ENCODE data around the gene FUT7. TPM values are rescaled to one million over a fixed set of nuclear protein-coding genes. Genes with fewer than 3 reads are reported as not detected.
A peak's percentile ranks its signal among the peaks of the same experiment; 100 is the strongest.

Gene FUT7
- total RNA-seq, 1 experiment from 2014 or later: not detected

DNA sequence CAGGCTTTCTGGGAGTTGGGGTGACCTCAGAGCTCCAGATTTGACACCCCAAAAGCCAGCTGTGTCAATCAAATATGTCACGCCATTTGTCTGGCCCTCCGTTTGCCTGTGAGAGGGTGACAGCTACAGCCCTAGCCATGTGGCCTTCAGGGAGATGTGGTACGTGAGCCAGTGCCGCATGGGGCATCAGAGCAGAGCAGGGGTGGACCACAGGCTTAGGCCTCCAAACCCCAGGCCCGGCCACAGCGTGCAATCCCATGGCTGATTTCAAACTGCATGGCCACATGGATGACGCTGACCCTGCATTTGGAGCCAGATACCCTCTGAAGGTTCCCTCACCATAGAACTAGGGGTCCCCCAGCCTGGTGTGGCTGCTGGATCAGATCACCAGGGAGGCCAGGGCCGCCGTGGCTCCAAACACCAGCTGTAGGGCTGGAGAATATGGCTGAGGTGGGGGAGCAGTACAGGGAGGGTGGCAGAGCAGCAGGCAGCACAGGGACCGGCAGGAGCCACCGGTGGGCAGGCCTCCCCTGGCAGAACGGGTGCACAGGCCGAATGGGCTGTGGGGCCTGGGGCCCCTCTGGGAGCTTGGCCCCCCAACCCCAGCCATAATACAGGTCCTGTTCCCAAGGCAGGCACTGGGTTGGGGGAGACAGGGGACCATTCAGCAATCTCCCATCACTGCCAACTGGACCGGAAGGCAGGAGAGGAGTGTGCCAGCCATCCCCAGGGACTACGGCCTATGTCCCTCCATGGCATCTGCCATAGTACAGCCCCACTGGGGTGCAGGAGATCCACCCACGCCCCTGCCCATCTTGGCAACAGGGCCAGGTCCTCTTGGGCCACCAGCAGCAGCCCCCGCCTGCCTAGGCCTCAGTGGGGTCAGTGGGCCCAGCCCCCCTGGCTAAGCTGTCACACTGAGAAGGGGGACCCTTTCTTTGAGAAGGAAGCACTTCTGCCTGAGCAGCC lies 36.9 kb upstream of the FUT7 start:
- H3K56ac ChIP-seq (ENCODE audit: insufficient read length, low read depth, low read length): no peak overlapping the region
- peak overlapping the region; percentile 58 to 75 for H3K4me3 Mint-ChIP-seq

More for the DNA sequence above, 36.9 kb upstream of the FUT7 start:
- Histone ChIP-seq H2BK5ac (ENCODE audit: insufficient read length, low read length) (no peak overlapping the region), H3K27me3 (ENCODE audit: insufficient read depth, low read length) (no peaks in the 10 kb centered on the region), H3K79me1 (ENCODE audit: insufficient read depth, low read depth, low read length, poor library complexity, severe bottlenecking) (no peaks in the 10 kb centered on the region), H4K20me1 (ENCODE audit: control insufficient read depth, insufficient read depth, insufficient read length) (peaks cover 4% of the 10 kb centered on the region), H3K79me2 (ENCODE audit: insufficient read depth, low read length) (no peaks in the 10 kb centered on the region), H3K9ac (ENCODE audit: extremely low read depth, insufficient read length, low read length) (no peak overlapping the region), H3K9me3 (ENCODE audit: control insufficient read depth, low read depth, low read length) (no peaks in the 10 kb centered on the region), H4K8ac (replicated peaks; ENCODE audit: insufficient read length, low read depth, low read length) (no peak overlapping the region), H2BK20ac (ENCODE audit: low read depth, low read length, poor library complexity, severe bottlenecking) (no peak overlapping the region), H3K27ac (ENCODE audit: insufficient read length, low read depth, low read length) (no peak overlapping the region), H4K91ac (ENCODE audit: insufficient read length, low read depth, low read length) (no peak overlapping the region), H3K4ac (ENCODE audit: low read depth, low read length) (no peak overlapping the region), H4K5ac (ENCODE audit: insufficient read length, low read depth, low read length) (no peak overlapping the region), H3K4me2 (ENCODE audit: insufficient read depth, insufficient read length, low read length) (peak overlapping the region; percentile 35), H3K23me2 (ENCODE audit: insufficient read length, low read depth, low read length, poor library complexity, severe bottlenecking) (no peaks in the 10 kb centered on the region), H2BK120ac (ENCODE audit: low read depth, low read length, poor library complexity, severe bottlenecking) (no peak overlapping the region), H3T11ph (ENCODE audit: low read length) (no peak overlapping the region), H3K4me1 (ENCODE audit: insufficient read depth, low read length) (peaks cover 5% of the 10 kb centered on the region; the same call in 1 of the 2 replicates), H2BK12ac (ENCODE audit: insufficient read length, low read depth, low read length) (no peak overlapping the region), H3K23ac (ENCODE audit: insufficient read length, low read depth, low read length) (no peak overlapping the region), H2AK5ac (ENCODE audit: insufficient read length, low read length) (no peak overlapping the region), H3K18ac (ENCODE audit: insufficient read length, low read depth, low read length) (no peak overlapping the region), H2AFZ (ENCODE audit: low read length) (no peak overlapping the region), H2BK15ac (ENCODE audit: low read depth, low read length) (no peak overlapping the region), H3K14ac (ENCODE audit: insufficient read depth, low read length) (no peak overlapping the region)
- no peak for DNase-seq
- Mint-ChIP-seq H3K27ac (no peak overlapping the region), H3K4me1 (peaks cover 13 to 25% of the 10 kb centered on the region in 2 experiments), H3K9me3 (no peaks in the 10 kb centered on the region), H3K36me3 (ENCODE audit: insufficient read depth in 1 of 3, low read depth in 3 of 3) (peaks cover 0 to 5% (median 4%) of the 10 kb centered on the region in 3 experiments; a peak in 4 of 7 replicates), H3K27me3 (ENCODE audit: low read depth) (peaks cover 3% of the 10 kb centered on the region; the same call in 1 of the 2 replicates)
- TF ChIP-seq, protein P1, sequence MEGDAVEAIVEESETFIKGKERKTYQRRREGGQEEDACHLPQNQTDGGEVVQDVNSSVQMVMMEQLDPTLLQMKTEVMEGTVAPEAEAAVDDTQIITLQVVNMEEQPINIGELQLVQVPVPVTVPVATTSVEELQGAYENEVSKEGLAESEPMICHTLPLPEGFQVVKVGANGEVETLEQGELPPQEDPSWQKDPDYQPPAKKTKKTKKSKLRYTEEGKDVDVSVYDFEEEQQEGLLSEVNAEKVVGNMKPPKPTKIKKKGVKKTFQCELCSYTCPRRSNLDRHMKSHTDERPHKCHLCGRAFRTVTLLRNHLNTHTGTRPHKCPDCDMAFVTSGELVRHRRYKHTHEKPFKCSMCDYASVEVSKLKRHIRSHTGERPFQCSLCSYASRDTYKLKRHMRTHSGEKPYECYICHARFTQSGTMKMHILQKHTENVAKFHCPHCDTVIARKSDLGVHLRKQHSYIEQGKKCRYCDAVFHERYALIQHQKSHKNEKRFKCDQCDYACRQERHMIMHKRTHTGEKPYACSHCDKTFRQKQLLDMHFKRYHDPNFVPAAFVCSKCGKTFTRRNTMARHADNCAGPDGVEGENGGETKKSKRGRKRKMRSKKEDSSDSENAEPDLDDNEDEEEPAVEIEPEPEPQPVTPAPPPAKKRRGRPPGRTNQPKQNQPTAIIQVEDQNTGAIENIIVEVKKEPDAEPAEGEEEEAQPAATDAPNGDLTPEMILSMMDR (conservative IDR thresholded peaks at IDR 0.05): no peak
- no CpG with 5 or more reads among the region's 17 CpGs for WGBS (ENCODE audit: extremely low coverage, insufficient read length, low lambda C conversion rate)

Measured in H9 (cell line).